NCI-H2171 treated with DMSO at 0.1 percent for 48 hours (cell line): Measurements from ENCODE around the gene XPO6.

Source experiments
- DNase-seq: peaks from one replicate; lab custom pipeline; 2025; lab: John Stamatoyannopoulos, UW

Gene XPO6

DNA sequence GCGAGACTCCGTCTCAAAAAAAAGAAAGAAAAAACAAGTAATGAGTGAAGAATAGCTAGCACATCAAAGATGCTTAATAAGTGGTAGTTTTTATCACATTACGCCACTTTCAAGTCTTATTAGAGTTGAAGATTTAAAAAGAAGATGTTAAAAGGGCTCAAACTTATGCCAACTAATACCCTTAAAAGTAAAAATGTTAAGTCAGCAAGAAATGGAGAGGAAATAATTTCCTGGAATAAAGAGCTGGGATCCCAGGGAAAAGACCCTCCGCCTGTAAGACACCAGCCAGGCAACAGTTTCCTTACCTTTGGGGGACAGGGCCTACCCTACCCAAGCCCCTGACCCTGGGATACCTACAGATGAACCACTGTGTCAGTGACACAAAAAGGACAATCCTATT, 3.6 kb downstream of the XPO6 start:
- no peak for DNase-seq

DNA sequence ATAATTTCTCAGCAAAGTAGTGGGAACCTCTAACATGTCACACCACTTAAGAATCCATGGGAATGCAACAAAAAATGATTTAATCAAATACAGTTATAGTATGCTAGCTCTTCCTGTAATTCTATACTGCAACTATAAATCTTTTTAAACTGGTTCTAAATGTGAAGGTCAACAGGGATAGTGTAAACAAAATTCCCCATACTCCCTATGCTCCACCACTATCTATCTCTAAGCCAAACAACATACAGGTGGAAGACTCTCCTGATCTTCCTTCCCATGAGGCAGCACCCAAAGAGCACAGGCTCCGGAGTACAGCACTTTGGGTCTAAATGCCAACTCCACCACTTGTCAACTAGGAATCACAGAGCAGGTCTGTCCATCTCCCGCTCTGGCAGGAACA, 4.4 kb downstream of the XPO6 start:
- no peak for DNase-seq

- DNase-seq: no peak
These were observed 5.8 kb downstream of the XPO6 start for GRCh38 chr16:28205974-28206373.

DNA sequence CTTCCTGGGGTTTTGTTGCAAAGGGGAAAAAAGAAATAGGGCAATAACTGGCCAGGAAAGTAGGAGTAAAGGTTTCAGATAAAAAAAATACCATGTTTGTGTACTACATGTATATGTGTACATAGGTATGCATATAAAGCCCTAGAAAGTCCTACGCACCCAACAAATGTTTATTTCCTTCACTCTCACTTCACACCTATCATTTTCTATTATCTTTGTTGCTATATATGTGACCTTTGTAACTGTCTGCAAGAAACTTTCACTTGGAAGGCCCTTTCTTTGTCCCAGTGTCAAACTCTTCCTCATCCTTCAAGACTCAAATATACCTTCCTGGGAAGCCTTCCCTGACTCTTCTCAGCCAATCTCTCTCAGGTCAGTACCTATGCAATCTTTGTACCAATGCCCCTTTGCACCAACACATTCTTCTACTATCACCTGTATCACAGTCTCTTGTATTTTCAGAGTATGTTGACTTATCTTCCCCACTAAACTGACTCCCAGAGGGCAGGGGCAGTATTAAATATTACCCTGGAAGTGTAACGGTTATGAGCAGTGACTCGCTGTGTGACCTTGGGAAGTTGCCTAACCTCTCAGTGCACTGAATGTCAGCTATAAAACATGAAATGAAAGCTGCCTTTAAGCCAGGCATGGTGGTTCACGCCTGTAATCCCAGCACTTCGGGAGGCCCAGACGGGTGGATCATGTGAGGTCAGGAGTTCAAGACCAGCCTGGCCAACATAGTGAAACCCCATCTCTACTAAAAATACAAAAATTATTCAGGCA, 6.5 kb downstream of the XPO6 start:
- no peak for DNase-seq

- no peak for DNase-seq
These were observed 7.1 kb downstream of the XPO6 start for GRCh38 chr16:28204622-28205021.

- no peak for DNase-seq
These were observed 7.6 kb downstream of the XPO6 start for GRCh38 chr16:28204204-28204603.

GRCh38 chr16:28202147-28202746, 9.5 kb downstream of the XPO6 start:
- no peak for DNase-seq

DNA sequence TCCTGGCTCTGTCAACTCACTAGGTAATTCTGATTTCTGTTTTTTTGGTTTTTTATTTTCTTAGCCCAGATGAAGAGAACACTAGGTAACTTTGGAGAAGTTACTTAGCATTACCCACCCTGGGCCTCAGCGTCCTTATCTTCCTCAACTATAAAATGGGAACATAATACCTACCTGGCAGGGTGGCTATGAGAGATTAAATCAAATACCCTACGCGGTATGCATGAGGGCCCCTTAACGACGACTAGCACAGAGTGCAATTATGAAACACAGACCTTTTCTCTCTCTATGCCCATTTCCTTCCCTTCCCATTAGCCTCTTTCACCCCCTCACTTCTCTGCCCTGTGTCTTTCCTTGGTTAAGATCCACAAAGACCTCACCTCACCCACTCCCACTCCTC, 11.1 kb downstream of the XPO6 start:
- DNase-seq: no peak

DNA sequence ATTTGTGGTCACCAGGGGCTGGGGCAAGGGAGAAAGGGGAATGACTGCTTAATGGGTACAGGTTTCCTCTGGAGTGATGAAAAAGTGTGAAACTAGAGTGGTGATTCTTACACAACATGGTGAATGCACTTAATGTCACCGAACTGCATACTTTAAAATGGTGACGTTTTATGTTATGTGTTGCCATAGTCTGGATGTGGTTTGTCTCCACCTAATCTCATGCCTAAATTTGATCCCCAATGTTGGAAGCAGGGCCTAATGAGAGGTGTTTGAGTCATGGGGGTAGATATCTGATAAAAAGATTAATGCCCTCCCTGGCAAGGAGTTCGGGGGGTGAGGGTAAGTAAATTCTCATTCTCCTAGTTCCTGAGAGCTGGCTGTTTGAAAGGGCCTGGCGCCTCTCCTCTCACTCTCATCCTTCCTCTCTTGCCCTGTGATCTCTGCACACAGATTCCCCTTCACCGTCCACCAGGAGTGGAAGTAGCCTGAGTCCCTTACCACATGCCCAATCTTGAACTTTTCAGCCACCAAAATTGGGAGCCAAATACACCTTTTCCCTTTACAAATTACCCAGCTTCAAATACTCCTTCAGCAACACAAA, 15.3 kb downstream of the XPO6 start:
- no peak for DNase-seq

DNA sequence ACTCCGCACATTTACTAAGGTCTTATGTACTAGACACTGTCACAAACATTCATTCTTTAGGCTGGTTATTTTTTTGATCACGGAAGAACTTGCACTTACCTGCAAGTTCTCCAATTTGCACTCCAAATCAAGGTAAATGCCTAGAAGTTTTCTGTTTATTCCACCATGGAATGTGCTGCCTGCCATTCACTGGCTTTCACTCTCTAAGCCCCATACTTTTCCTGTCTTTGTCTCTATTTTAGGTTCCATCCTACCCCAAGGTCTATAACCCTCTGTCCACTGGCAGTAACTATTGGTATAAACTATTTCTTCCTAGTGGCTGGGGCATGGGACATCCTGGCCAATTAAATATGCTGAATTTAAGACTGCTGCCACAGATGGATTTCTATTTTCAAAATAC, 15.9 kb downstream of the XPO6 start:
- no peak for DNase-seq

DNA sequence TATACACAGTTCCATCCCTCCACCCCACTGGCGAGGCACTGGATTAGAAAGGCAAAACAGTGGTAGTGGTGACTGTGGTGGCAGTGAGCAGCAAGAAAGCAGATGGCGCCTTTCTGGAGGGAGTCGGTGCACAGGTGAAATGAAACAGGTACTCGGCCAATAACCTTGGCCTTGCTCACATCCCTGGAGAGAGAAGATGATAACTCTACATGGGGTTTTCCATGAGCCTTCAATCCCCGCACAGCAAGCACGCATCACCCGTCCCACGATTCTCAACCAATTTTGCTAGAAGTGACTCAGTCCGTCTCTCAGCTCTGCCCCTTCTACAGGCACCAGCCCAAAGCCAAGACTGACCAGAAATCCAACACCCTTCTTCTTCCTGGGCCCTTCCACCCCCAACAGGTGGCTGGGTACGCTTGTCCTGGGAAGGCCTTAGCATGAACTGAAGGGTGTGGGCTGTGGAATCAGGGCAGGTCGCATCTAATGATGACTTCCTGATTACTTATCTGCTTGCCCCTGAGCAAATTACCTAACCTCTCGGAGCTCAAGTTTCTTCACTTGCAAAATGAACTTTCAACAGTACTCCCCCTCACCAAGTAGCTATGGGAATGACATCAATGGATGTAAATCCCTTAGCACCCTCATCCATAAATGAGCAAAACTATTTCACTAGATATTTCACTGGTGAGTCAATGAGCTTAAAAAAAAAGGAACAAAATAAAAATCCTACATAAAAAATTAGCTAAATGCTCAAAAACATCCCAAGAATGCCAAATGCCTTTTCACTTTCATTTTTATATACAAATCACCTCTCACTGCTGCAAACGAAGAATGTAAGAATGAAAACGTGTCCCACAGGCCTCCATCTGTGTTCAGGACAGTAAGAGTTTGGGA, 18.0 kb downstream of the XPO6 start:
- DNase-seq: no peak

- no peak for DNase-seq
These were observed 18.8 kb downstream of the XPO6 start for GRCh38 chr16:28192806-28193529.

GRCh38 chr16:28191364-28191960, 20.3 kb downstream of the XPO6 start:
- peak; percentile 63 for DNase-seq

- DNase-seq: no peak
These were observed 22.5 kb downstream of the XPO6 start for GRCh38 chr16:28189245-28189644.

DNA sequence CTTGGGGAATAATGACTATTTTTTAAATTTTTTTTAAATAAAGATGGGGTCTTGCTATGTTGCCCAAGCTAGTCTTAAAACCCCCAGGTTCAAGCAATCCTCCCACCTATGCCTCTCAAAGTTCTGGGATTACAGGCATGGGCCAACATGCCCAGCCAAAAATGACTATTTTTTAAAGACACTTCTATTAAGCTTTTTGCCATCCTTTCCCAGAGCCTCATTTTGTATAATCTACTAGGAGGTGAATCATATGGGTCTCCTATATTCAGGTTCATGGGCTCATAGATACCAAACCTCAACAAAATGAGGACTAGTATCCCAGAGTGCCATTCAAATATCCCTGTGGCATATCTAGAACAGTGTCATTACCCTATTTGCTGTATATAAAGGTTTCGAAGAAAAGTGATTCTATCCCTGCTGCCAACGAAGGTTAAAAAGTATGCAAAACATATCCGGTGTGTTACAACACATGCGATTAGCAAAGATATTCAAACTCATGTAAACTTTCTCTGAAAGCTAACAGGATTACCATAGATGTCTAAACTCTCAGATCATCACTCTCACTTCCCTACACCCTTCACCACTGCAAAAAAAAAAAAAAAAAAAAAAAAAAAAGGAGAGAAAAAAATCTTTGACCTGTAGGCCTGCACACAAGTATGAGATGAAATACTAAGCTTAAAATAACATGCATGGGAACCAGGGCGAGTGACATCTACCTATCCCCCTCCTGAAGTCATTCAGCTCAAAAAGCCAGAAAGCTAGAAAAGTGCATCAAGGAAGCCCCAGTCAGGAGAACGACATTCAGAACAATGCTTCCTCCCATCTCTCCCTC, 23.5 kb downstream of the XPO6 start:
- DNase-seq: no peak

DNA sequence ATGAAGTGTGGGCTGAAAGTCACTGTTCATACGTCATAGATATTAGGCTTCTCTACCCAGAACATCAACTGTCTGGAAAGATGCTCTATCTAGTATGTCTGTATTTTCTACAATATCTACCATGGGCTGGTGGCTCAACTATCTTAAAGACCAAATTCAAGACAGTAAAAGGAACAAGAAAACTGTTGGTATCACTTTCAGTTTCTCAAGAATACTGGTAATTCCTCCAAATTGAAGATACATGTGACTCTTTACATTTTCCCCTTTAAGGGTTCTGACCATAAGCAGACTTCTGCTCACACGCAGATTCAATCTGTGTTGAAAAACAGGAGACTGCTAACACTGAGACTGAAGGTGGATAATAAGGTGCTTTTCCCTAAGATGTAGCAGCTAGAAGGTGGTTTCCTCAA, 24.2 kb downstream of the XPO6 start:
- no peak for DNase-seq

DNA sequence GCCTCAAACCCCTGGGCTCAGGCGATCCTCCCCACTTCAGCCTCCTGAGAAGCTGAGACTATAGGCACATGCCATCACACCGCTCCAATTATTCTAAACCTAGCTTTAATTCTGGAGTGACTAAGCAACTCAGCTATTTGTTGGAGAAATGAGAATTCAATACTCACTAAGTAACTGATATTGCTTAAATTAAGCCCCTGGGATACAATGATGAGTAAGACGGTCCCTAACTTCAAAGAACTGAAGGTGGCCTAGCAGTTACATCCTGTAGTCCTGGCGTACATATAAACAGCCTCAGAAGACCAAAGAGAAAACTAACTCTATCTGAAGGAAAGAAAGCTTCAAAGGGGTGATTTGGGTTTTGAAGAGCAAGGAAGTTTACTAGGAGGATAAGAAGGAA, 25.0 kb downstream of the XPO6 start:
- DNase-seq: no peak

DNA sequence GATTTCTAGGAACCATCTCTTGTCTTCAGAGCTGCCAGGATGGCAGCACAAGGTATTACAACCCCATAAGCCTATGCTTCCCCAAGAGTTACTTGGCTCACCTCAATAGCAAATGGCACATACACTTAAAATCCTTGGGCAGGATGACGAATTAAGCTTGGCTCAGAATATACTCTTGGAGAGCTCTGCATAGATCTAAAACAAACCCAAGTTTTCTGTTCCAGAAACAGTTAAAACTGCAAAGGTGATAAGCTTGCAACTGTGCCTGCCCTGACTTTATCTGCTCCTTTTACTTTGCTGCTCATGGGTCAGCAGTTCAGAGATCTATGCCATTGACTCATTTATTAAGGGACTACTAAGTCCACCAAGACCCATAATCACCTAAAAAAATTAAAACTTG, 26.1 kb downstream of the XPO6 start:
- DNase-seq: no peak

- no peak for DNase-seq
These were observed 27.1 kb downstream of the XPO6 start for GRCh38 chr16:28184625-28185024.

GRCh38 chr16:28183930-28184329, 27.8 kb downstream of the XPO6 start:
- DNase-seq: no peak

GRCh38 chr16:28183484-28183883, 28.3 kb downstream of the XPO6 start:
- no peak for DNase-seq
